H1 (cell line): ENCODE results near the gene MASP1. TPM values are rescaled to one million over a fixed set of nuclear protein-coding genes. Genes with fewer than 3 reads are reported as not detected.
A peak's percentile ranks its signal among the peaks of the same experiment; 100 is the strongest.

ENCODE experiments used
- CTCF ChIA-PET: fragments of 300-600 bp; sonication (Branson Sonifier 250); formaldehyde crosslinking; loops from one replicate; lab custom pipeline; 2021; ENCODE audit not compliant: partially characterized antibody; lab: Charles Lee
- POLR2A ChIA-PET: fragments of 300-600 bp; sonication (Branson Sonifier 250); formaldehyde crosslinking; loops from one replicate; lab custom pipeline; 2021; ENCODE audit warnings: inconsistent platforms; ENCODE audit not compliant: partially characterized antibody; lab: Charles Lee
- DNase-seq, 2 experiments: peaks; one replicate each; pipeline versions ENCODE4 v3.0.0 to v3.0.0-alpha.2; 2010 to 2022; ENCODE audit warnings: low spot score in 2 of 2, low read depth in 1 of 2, mixed read lengths in 1 of 2
- FAIRE-seq: peaks from 2 replicates; lab custom pipeline; 2011; peaks lifted over from hg19 to GRCh38; lab: Jason Lieb, UNC
- H2AFZ ChIP-seq: 2 replicates; pipeline ENCODE4 v1.8.1; 2012; ENCODE audit warnings: low read length, inconsistent platforms
- H2AK5ac ChIP-seq: 2 replicates; pipeline ENCODE4 v1.6.1; 2013; ENCODE audit warnings: low read depth, low read length
- H2BK120ac ChIP-seq: replicated peaks from 2 replicates; pipeline ENCODE3; 2013; ENCODE audit warnings: low read depth, low read length, inconsistent platforms
- H2BK12ac ChIP-seq: 2 replicates; pipeline ENCODE4 v1.6.1; 2013; ENCODE audit warnings: low read depth, low read length
- H2BK15ac ChIP-seq: 2 replicates; pipeline ENCODE4 v1.6.1; 2013; ENCODE audit warnings: low read length
- H2BK20ac ChIP-seq: 2 replicates; pipeline ENCODE4 v1.6.1; 2013; ENCODE audit warnings: low read length
- H2BK5ac ChIP-seq: 2 replicates; pipeline ENCODE4 v1.6.1; 2013; ENCODE audit warnings: low read depth, low read length
- H3K14ac ChIP-seq: 2 replicates; pipeline ENCODE4 v1.6.1; 2013; ENCODE audit warnings: inconsistent platforms; ENCODE audit not compliant: insufficient read length
- H3K18ac ChIP-seq: 2 replicates; pipeline ENCODE4 v1.6.1; 2013; ENCODE audit warnings: low read length; ENCODE audit errors: extremely low read depth
- H3K23ac ChIP-seq: 2 replicates; pipeline ENCODE4 v1.6.1; 2013; ENCODE audit warnings: inconsistent platforms; ENCODE audit not compliant: insufficient read length
- H3K23me2 ChIP-seq: 2 replicates; pipeline ENCODE4 v1.6.1; 2013; ENCODE audit warnings: low read depth, low read length
- H3K27ac ChIP-seq: 2 replicates; pipeline ENCODE4 v1.6.1; 2011; ENCODE audit warnings: low read depth, low read length, inconsistent platforms
- H3K27me3 ChIP-seq, 4 experiments: replicated peaks in 1 of 4; 1 replicate in 1 of 4; 2 replicates in 3 of 4; pipeline versions ENCODE4 v1.6.1 to v1.8.1; 2011 to 2013; ENCODE audit warnings: low read length in 3 of 4, mild to moderate bottlenecking in 3 of 4, inconsistent platforms in 2 of 4, mixed read lengths in 2 of 4, moderate library complexity in 1 of 4; ENCODE audit not compliant: control insufficient read depth in 3 of 4, insufficient read depth in 3 of 4; ENCODE audit errors: extremely low read depth in 1 of 4
- H3K36me3 ChIP-seq, 4 experiments: 2 replicates each; pipeline versions ENCODE4 v1.6.1 to v1.8.1; 2011 to 2013; ENCODE audit warnings: mild to moderate bottlenecking in 4 of 4, low read length in 3 of 4, moderate library complexity in 2 of 4, control low read depth in 1 of 4, inconsistent platforms in 1 of 4; ENCODE audit not compliant: insufficient read depth in 4 of 4, control insufficient read depth in 2 of 4
- H3K4ac ChIP-seq: replicated peaks from 2 replicates; pipeline ENCODE3; 2013; ENCODE audit warnings: low read length, low read depth, mixed read lengths, inconsistent platforms; ENCODE audit not compliant: insufficient read length
- H3K4me1 ChIP-seq, 4 experiments: replicated peaks in 1 of 4; 1 replicate in 1 of 4; 2 replicates in 3 of 4; pipeline versions ENCODE4 v1.6.1 to v1.8.1; 2011 to 2013; ENCODE audit warnings: low read length in 3 of 4, inconsistent platforms in 2 of 4, mixed read lengths in 1 of 4; ENCODE audit not compliant: insufficient read depth in 4 of 4, control insufficient read depth in 3 of 4
- H3K4me2 ChIP-seq, 2 experiments: 2 replicates each; pipeline versions ENCODE4 v1.6.1 to v1.8.1; 2011 to 2013; ENCODE audit warnings: low read depth in 2 of 2, low read length in 2 of 2, control low read depth in 1 of 2, inconsistent platforms in 1 of 2, mild to moderate bottlenecking in 1 of 2; ENCODE audit not compliant: insufficient read depth in 1 of 2
- H3K4me3 ChIP-seq, 4 experiments: fragments of 200-600, 300-600 bp in 1 of 4; sonication (generic), shearing (Covaris generic), sonication (Bioruptor Twin) in 1 of 4; 2 replicates each; pipeline versions ENCODE4 v1.5.1 to v1.8.1; 2011 to 2016; ENCODE audit warnings: low read length in 4 of 4, low read depth in 3 of 4, control low read depth in 2 of 4, inconsistent platforms in 2 of 4, mild to moderate bottlenecking in 2 of 4, mixed read lengths in 1 of 4, moderate library complexity in 1 of 4; ENCODE audit not compliant: insufficient read depth in 2 of 4; ENCODE audit errors: extremely low read depth in 1 of 4
- H3K56ac ChIP-seq: replicated peaks from 2 replicates; pipeline ENCODE3; 2013; ENCODE audit warnings: low read depth, mild to moderate bottlenecking, mixed read lengths, low read length, inconsistent platforms; ENCODE audit not compliant: insufficient read length
- H3K79me1 ChIP-seq: 2 replicates; pipeline ENCODE4 v1.6.1; 2013; ENCODE audit warnings: low read depth, low read length, control low read depth
- H3K79me2 ChIP-seq, 2 experiments: 2 replicates each; pipeline versions ENCODE4 v1.6.1 to v1.8.1; 2012 to 2013; ENCODE audit warnings: low read length in 2 of 2, mild to moderate bottlenecking in 2 of 2, inconsistent platforms in 1 of 2; ENCODE audit not compliant: insufficient read depth in 2 of 2, control insufficient read depth in 1 of 2
- H3K9ac ChIP-seq, 4 experiments: replicated peaks in 1 of 4; 1 replicate in 1 of 4; 2 replicates in 3 of 4; pipeline versions ENCODE4 v1.6.1 to v1.8.1; 2011 to 2013; ENCODE audit warnings: low read depth in 3 of 4, low read length in 3 of 4, control low read depth in 2 of 4, mild to moderate bottlenecking in 2 of 4, moderate library complexity in 2 of 4, inconsistent platforms in 1 of 4; ENCODE audit errors: extremely low read depth in 1 of 4
- H3K9me3 ChIP-seq, 2 experiments: 2 replicates each; pipeline versions ENCODE4 v1.6.1 to v1.8.1; 2012 to 2013; ENCODE audit warnings: mild to moderate bottlenecking in 2 of 2, moderate library complexity in 2 of 2, control low read depth in 1 of 2, inconsistent platforms in 1 of 2, low read depth in 1 of 2, low read length in 1 of 2, mixed read lengths in 1 of 2; ENCODE audit not compliant: insufficient read depth in 2 of 2
- H4K20me1 ChIP-seq, 2 experiments: replicated peaks in 1 of 2; 2 replicates each; pipeline versions ENCODE3 to v1.8.1; 2011 to 2013; ENCODE audit warnings: inconsistent platforms in 2 of 2, low read length in 2 of 2, mild to moderate bottlenecking in 1 of 2; ENCODE audit not compliant: insufficient read depth in 2 of 2, control insufficient read depth in 1 of 2
- H4K5ac ChIP-seq: 2 replicates; pipeline ENCODE4 v1.6.1; 2013; ENCODE audit warnings: low read length, low read depth, mixed read lengths, inconsistent platforms; ENCODE audit not compliant: insufficient read length
- H4K8ac ChIP-seq: 2 replicates; pipeline ENCODE4 v1.8.0; 2013; ENCODE audit warnings: mild to moderate bottlenecking, moderate library complexity, low read length, inconsistent platforms; ENCODE audit not compliant: insufficient read depth; ENCODE audit errors: extremely low read depth
- H4K91ac ChIP-seq: replicated peaks from 2 replicates; pipeline ENCODE3; 2013; ENCODE audit warnings: low read length, mixed read lengths, inconsistent platforms; ENCODE audit not compliant: insufficient read length
- KDM1A ChIP-seq: fragments of 200-600, 300-600 bp; sonication (generic); IDR thresholded peaks from 2 replicates; pipeline ENCODE4 v1.7.1; 2016; ENCODE audit warnings: mild to moderate bottlenecking, low read length, borderline replicate concordance
- SP1 ChIP-seq: IDR thresholded peaks from 2 replicates; pipeline ENCODE4 v1.6.1; 2011; ENCODE audit warnings: low read depth, low read length
- WGBS, 2 experiments: shearing (Covaris generic) in 1 of 2; methylation state at CpG; one replicate each; pipeline versions ENCODE4 v1.1.6 to v1.1.7; 2013 to 2015; ENCODE audit warnings: low lambda C conversion rate in 2 of 2, mixed read lengths in 2 of 2, inconsistent platforms in 1 of 2, low coverage in 1 of 2, missing lambda C conversion rate in 1 of 2; ENCODE audit not compliant: insufficient replicate concordance in 2 of 2, insufficient coverage in 1 of 2, insufficient read length in 1 of 2; ENCODE audit errors: extremely low coverage in 1 of 2, missing lambda C conversion rate in 1 of 2; 5-methylcytosine and 5-hydroxymethylcytosine counted together
- polyA plus RNA-seq, 7 experiments: library from polyadenylated mRNA; depleted of rRNA in 3 of 7; stranded (reverse) in 5 of 7; unstranded in 2 of 7; fragments of >200 nt in 5 of 7; fragments of 200-250 nt in 2 of 7; gene quantifications; 1 replicate in 5 of 7; 2 replicates in 1 of 7; 4 replicates in 1 of 7; pipeline versions ENCODE4 v1.2.1 to v1.2.3, GENCODE V29; 2011 to 2013; ENCODE audit warnings: missing spikeins in 2 of 7, mixed read lengths in 2 of 7
- total RNA-seq: library from RNA; stranded (reverse); fragmentation: NEBNext Ultra II Directional; extraction: Animal tissue kit (Norgen Biotek cat#: 25700); gene quantifications from 2 replicates; pipeline ENCODE4 v1.2.1, GENCODE V29; 2021

The MASP1 gene
- total and polyA plus RNA-seq, 2 of the 8 experiments (the other 6 are each of a cell fraction or from before 2014, with no cell fraction given) = 2.7 to 3.5 TPM

DNA sequence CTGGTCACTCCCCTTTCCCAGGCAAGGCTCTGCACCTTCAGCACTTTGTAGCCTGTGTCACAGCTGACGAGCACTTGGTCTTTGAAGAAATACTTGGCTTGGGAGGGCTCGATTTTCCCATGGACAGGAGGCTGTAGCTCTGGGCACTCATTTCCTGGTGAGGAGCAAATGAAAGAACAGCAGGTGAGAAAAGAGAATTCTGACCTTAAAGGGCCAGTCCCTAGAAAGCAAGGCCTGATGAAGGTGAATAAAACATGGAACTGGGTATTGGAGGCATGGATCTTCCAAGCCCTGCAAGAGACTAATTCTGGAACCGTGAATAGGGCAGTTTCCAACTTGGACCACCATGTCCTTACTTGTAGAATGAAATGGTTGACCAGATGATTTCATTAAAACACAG is 39.9 kb downstream of the MASP1 start:
- 0 out of 2 replicates have a peak overlapping the region, but pooled peaks have one; percentile 35 for H2BK20ac ChIP-seq
- no peaks in the 10 kb centered on the region for H4K20me1 ChIP-seq
- H3K4me2 ChIP-seq = no peak overlapping the region
- 0 out of 2 replicates have a peak overlapping the region, but pooled peaks have one; percentile 13 for H3K18ac ChIP-seq
- H3K4me3 ChIP-seq = no peak overlapping the region
- no peak overlapping the region for H3K9ac ChIP-seq
- 0 out of 2 replicates have a peak overlapping the region, but pooled peaks have one; percentile 0 for H2BK12ac ChIP-seq
- no peaks in the 10 kb centered on the region for H3K27me3 ChIP-seq
- 84% methylated on average over 3 of the region's 3 CpGs; no CpG with 5 or more reads in 1 of the 2 experiments for WGBS, 2 experiments
- H3K36me3 ChIP-seq = no peaks in the 10 kb centered on the region
- DNase-seq (no peak), FAIRE-seq (no peak)
- ChIA-PET POLR2A (interaction anchor here (1.4 kb wide), 1 partner anchor 70 kb away, joined by 3 read pairs; no protein-coding TSS in a partner anchor), CTCF (interaction anchor here (1.1 to 4.7 kb wide), 8 partner anchors 14 to 467 kb away, joined by 3 to 18 read pairs (median 4); no protein-coding TSS in a partner anchor)
- 0 out of 2 replicates have a peak, but pooled peaks have one; percentile 24 for TF ChIP-seq SP1
- no peak for TF ChIP-seq KDM1A
- H2BK5ac ChIP-seq = no peak overlapping the region
- no peak overlapping the region for H4K5ac ChIP-seq
- H2AK5ac ChIP-seq = no peak overlapping the region
- no peak overlapping the region for H4K8ac ChIP-seq
- H2BK15ac ChIP-seq = peak overlapping the region; percentile 9; the same call in 1 of the 2 replicates
- H3K79me1 ChIP-seq = no peaks in the 10 kb centered on the region
- no peak overlapping the region for H3K56ac ChIP-seq
- H2AFZ ChIP-seq = no peak overlapping the region
- H2BK120ac ChIP-seq = no peak overlapping the region
- H3K4me1 ChIP-seq = peaks cover 0 to 3% (median 0%) of the 10 kb centered on the region in 4 experiments; a peak in 1 of 7 replicates
- no peak overlapping the region for H3K14ac ChIP-seq
- no peak overlapping the region for H4K91ac ChIP-seq
- H3K79me2 ChIP-seq = no peaks in the 10 kb centered on the region
- no peak overlapping the region for H3K23ac ChIP-seq
- no peaks in the 10 kb centered on the region for H3K23me2 ChIP-seq
- H3K27ac ChIP-seq = no peak overlapping the region
- no peaks in the 10 kb centered on the region for H3K9me3 ChIP-seq
- H3K4ac ChIP-seq = no peak overlapping the region
